Glutamatergic neuron (in vitro differentiated cells): ENCODE results near the gene BCAP31. TPM values are rescaled to one million over a fixed set of nuclear protein-coding genes. Genes with fewer than 3 reads are reported as not detected.
"Not testable (repeated sequence)": the region's sequence is repeated elsewhere in the genome, so short reads cannot be mapped to it uniquely, and the experiment has no call there.

Source experiments
- DNase-seq: peaks from one replicate; pipeline ENCODE4 v3.0.0; 2022
- H3K27ac Mint-ChIP-seq: one replicate; pipeline ENCODE4 v1.8.0; 2020; ENCODE audit warnings: mild to moderate bottlenecking, mixed read lengths, inconsistent platforms; ENCODE audit not compliant: unreplicated experiment
- H3K27me3 Mint-ChIP-seq: one replicate; pipeline ENCODE4 v1.8.0; 2020; ENCODE audit warnings: mild to moderate bottlenecking, moderate library complexity, mixed read lengths, inconsistent platforms; ENCODE audit not compliant: unreplicated experiment
- H3K36me3 Mint-ChIP-seq: one replicate; pipeline ENCODE4 v1.8.0; 2020; ENCODE audit warnings: mild to moderate bottlenecking, mixed read lengths, inconsistent platforms; ENCODE audit not compliant: unreplicated experiment
- H3K4me1 Mint-ChIP-seq: one replicate; pipeline ENCODE4 v1.8.0; 2020; ENCODE audit warnings: mild to moderate bottlenecking, low read depth, mixed read lengths, inconsistent platforms; ENCODE audit not compliant: unreplicated experiment
- H3K4me3 Mint-ChIP-seq: one replicate; pipeline ENCODE4 v1.8.0; 2020; ENCODE audit warnings: mild to moderate bottlenecking, mixed read lengths, inconsistent platforms; ENCODE audit not compliant: unreplicated experiment
- H3K9me3 Mint-ChIP-seq: one replicate; pipeline ENCODE4 v1.8.0; 2020; ENCODE audit warnings: mild to moderate bottlenecking, moderate library complexity, mixed read lengths, inconsistent platforms; ENCODE audit not compliant: unreplicated experiment
- CTCF ChIP-seq: fragments of 200-600 bp; sonication (generic); IDR thresholded peaks from one replicate; pipeline ENCODE4 v1.5.0; 2021; ENCODE audit not compliant: partially characterized antibody, unreplicated experiment
- total RNA-seq: library from RNA; stranded (reverse); fragmentation: NEBNext Ultra II Directional; extraction: Animal tissue kit (Norgen Biotek cat#: 25700); gene quantifications from one replicate; pipeline ENCODE4 v1.2.1, GENCODE V29; 2021; ENCODE audit not compliant: unreplicated experiment

BCAP31 gene
- total RNA-seq, 1 donor from 2014 or later, result 155 TPM

GRCh38 chrX:153700376-153700945 lies 23.7 kb downstream of the BCAP31 start:
- Mint-ChIP-seq H3K36me3 (no peaks in the 10 kb centered on the region), H3K9me3 (peaks cover 3% of the 10 kb centered on the region), H3K27me3 (peaks cover 2% of the 10 kb centered on the region), H3K4me3 (no peak overlapping the region), H3K27ac (no peak overlapping the region), H3K4me1 (peaks cover 1% of the 10 kb centered on the region)
- DNase-seq, result no peak
- TF ChIP-seq CTCF, result no peak

DNA sequence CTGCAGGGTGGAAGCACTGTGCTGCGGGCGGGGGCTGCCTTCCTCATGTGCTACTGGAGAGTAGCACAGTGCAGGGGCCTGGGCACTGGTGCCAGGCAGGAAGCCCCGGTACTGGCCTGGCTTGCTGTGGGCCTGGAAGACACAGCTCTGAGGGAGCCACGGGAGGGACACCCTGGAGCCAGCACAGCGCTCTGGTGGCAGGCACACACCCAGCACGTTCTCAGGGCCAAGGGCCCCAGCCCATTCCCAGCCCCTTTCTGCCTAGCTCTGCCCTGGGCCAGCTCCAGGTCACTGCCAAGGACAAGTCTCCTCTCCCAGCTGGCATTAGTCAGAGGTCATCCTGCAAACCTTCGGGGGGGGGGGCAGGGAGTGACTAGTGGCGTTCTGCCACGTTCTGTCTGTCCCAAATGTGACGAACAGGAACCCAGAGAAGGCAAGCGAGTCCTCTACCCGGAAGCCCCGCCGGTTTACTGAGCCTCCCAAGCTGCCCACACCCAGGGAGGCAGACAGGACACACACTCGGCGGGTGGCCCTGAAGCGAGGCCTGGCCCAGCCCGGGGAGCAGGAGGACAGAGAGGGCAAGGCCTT lies 24.3 kb downstream of the BCAP31 start:
- H3K36me3 Mint-ChIP-seq, H3K9me3 Mint-ChIP-seq, DNase-seq, H3K4me3 Mint-ChIP-seq, H3K4me1 Mint-ChIP-seq, H3K27ac Mint-ChIP-seq, H3K27me3 Mint-ChIP-seq: not testable (repeated sequence)

DNA sequence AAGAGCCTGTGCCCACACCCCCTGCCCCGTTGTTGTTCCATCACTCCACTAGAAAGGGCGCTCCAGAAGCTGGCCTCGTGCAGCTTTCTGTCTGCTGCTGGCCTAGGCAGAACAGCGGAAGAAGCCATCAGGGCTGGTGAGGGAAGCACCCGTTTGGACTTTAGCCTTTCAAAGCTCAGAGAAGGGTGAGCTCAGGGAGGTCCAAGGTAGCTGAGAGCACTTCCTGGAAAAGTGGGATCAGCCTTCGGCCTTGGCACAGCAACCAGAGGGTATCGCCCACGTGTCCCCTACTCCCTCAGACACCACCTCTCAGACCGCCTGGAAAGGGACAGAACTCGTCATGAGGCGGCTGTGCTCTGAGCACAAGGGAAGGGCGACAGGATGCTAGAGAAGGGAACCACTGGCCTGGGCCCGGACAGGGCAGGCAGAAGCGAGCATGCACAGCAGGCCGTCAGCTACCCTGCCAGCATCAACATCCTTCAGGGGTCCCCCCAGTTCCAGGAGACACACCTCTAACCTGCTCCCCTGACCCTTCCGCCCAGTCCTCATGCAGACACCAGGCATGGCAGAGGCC lies 24.9 kb downstream of the BCAP31 start:
- not testable (repeated sequence) for H3K4me1 Mint-ChIP-seq, H3K27ac Mint-ChIP-seq, DNase-seq, H3K27me3 Mint-ChIP-seq, H3K4me3 Mint-ChIP-seq, H3K36me3 Mint-ChIP-seq, H3K9me3 Mint-ChIP-seq

GRCh38 chrX:153697924-153698865 lies 26.0 kb downstream of the BCAP31 start:
- Mint-ChIP-seq H3K36me3 (no peaks in the 10 kb centered on the region), H3K4me3 (no peak overlapping the region), H3K4me1 (no peaks in the 10 kb centered on the region), H3K27ac (peak overlapping the region; percentile 36), H3K27me3 (peaks cover 2% of the 10 kb centered on the region), H3K9me3 (peaks cover 3% of the 10 kb centered on the region)
- no peak for TF ChIP-seq CTCF
- DNase-seq, result no peak

- H3K4me1 Mint-ChIP-seq, H3K4me3 Mint-ChIP-seq, H3K9me3 Mint-ChIP-seq, DNase-seq, H3K36me3 Mint-ChIP-seq, H3K27me3 Mint-ChIP-seq: not testable (repeated sequence)
- peak overlapping the region; percentile 38 for H3K27ac Mint-ChIP-seq
These were observed 27.0 kb downstream of the BCAP31 start for GRCh38 chrX:153696986-153697722.

- H3K9me3 Mint-ChIP-seq, H3K27me3 Mint-ChIP-seq, H3K27ac Mint-ChIP-seq, H3K36me3 Mint-ChIP-seq, DNase-seq, H3K4me1 Mint-ChIP-seq, H3K4me3 Mint-ChIP-seq: not testable (repeated sequence)
These were observed 27.6 kb downstream of the BCAP31 start for GRCh38 chrX:153696538-153696937.
